HG03565 (cell line): ENCODE data around the gene ARSA.

Experiments
- ATAC-seq: cut with Tn5 transposase; IDR thresholded peaks from one replicate; pipeline ENCODE4 v1.9.1; 2021; ENCODE audit warnings: mild to moderate bottlenecking, moderate library complexity; ENCODE audit not compliant: unreplicated experiment

Gene ARSA

GRCh38 chr22:50606165-50606945, 21.6 kb downstream of the ARSA start:
- ATAC-seq, result no peak

- no peak for ATAC-seq
These were observed 22.3 kb downstream of the ARSA start for GRCh38 chr22:50605613-50606074.

GRCh38 chr22:50605002-50605612, 22.8 kb downstream of the ARSA start:
- ATAC-seq, result no peak

DNA sequence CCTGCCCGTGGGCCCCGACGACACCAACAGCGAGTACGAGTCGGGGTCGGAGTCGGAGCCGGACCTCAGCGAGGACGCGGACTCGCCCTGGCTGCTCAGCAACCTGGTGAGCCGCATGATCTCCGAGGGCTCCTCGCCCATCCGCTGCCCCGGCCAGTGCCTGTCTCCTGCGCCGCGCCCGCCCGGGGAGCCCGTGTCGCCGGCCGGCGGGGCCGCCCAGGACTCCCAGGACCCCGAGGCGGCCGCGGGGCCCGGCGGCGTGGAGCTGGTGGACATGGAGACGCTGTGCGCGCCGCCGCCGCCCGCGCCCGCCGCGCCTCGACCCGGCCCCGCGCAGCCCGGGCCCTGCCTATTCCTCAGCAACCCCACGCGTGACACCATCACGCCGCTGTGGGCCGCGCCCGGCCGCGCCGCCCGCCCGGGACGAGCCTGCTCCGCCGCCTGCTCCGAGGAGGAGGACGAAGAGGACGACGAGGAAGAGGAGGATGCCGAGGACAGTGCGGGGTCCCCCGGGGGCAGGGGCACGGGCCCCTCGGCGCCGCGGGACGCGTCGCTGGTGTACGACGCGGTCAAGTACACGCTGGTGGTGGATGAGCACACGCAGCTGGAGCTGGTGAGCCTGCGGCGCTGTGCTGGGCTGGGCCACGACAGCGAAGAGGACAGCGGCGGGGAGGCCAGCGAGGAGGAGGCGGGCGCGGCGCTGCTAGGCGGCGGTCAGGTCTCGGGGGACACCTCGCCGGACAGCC, 23.5 kb downstream of the ARSA start:
- no peak for ATAC-seq

- ATAC-seq, result no peak
These were observed 24.3 kb downstream of the ARSA start for GRCh38 chr22:50603511-50604255.

DNA sequence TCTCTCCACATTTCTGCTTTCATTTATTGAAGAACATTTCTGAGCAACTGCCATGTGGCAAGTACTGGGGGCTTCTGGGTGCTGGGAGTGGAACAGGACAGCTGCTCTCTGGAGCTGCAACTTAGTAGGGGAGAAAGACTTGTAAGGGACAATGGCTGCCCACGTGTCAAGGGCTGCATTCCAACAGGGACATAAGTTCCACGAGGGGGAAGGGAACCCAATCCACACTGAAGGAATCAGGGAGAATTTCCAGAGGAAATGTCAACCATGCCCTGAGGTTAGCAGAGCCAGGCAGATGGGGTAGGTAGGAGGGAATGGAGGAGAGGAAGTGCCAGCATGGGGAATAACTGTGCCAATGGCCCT, 25.6 kb downstream of the ARSA start:
- no peak for ATAC-seq

DNA sequence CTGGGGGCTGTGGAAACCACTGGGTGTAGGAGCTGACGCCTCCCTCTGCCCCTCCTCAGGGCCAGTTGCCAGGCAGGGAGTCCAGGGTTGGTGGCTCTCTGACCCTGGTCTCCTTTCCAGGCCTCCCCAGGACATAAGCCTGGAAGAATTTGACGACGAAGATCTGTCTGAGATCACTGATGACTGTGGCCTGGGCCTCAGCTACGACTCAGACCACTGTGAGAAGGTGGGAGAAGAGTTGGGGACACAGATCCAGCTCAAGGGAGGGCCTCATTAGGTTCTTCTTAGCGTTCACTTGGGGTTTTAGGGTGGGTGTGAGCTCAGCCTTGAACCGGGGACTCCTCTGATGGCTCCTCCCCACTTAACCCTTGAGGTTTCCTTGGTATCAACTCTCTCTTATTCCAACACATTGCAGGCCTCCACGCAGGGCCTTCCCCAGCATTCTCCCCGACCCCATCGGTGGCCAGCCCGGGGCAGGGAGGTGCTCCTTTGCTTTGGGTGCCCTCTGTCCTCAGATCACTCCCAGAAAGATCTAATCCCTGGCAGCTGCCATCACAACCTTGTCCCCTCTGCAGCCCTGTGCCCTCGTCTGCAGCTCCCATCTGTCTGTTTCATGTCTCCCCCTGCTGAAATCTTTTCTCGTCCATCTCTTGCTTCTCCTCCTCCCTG, 26.1 kb downstream of the ARSA start:
- no peak for ATAC-seq

- ATAC-seq, result no peak
These were observed 26.8 kb downstream of the ARSA start for GRCh38 chr22:50600967-50601668.

- ATAC-seq, result no peak
These were observed 27.4 kb downstream of the ARSA start, which contains the start of gene MAPK8IP2 for GRCh38 chr22:50600538-50600937. Gene MAPK8IP2, plus strand, starts transcription at chr22:50600793. Its CDS starts 26 bp downstream, at chr22:50600819.

DNA sequence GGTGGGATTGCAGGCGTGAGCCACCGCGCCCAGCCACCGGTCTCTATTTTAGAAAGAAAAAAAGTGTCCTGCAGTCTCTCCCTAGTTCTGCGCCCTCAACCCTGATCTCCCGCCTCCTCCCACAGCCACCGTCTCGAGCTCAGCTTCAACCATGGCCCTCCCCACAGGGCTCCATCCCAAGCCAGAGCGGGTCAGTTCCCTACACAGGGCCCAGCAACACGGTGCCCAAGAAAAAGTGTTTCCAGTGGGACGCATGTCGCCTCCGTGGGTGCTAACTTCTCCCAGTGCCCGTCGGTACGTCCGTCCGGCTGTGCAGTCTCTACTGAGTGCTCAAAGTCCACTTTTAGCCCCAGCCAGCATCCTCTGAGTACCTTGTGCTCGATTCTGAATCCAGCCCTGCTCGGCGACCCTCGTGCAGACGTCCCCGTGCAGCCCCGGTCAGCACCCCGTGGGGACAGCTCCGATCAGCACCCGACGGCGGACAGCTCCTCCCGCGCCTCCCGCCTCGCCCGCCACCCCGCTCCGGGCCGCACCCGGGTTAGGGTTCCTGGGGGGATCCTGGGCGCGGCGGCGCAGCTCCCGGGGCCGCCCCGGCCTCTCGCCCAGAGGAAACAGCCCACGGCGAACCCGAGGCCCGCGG, 28.0 kb downstream of the ARSA start:
- ATAC-seq, result no peak

GRCh38 chr22:50597097-50597496, 30.9 kb downstream of the ARSA start:
- ATAC-seq, result no peak

- ATAC-seq, result no peak
These were observed 32.8 kb downstream of the ARSA start for GRCh38 chr22:50595189-50595588.

GRCh38 chr22:50587407-50587806, 40.5 kb downstream of the ARSA start:
- ATAC-seq, result no peak

- no peak for ATAC-seq
These were observed 41.5 kb downstream of the ARSA start for GRCh38 chr22:50586416-50586815.

- ATAC-seq, result no peak
These were observed 42.2 kb downstream of the ARSA start for GRCh38 chr22:50585781-50586180.

GRCh38 chr22:50585238-50585637, 42.7 kb downstream of the ARSA start:
- ATAC-seq, result no peak

DNA sequence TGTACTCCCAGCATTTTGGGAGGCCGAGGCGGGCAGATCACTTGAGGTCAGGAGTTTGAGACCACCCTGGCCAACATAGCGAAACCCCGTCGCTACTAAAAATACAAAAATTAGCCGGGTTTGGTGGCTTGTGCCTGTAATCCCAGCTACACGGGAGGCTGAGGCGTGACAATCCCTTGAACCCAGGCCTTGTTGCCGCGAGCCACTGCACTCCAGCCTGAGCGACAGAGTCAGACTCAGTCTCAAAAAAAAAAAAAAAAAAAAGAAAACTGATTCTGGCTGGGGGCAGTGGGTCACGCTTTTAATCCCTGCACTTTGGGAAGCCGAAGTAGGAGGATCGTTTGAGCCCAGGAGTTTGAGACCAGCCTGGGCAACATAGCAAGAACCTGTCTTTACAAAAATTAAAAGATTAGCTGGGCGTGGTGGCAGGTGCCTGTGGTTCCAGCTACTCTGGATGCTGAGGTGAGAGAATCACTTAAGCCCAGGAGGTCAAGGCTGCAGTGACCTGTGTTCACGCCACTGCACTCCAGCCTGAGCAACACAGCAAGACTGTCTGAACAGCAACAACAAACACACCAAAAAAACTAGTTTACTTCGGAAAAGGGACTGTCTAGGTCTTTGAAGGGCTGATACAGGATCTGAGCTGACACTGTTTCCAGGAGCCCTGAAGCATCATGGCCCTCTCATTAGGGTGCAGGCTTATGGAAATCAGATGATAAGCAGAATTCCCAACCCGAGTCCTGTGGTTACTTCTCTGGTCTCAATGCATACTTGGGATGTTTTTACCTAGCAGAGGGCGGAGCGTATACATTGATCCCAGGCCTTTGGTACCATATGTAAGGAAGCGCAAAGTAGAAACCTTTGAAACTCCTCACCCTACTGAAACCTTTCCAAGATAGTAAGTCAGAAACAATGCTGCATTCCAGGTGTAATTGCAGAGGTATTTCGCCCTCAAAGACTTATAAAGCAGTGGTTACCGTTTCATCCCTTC, 43.6 kb downstream of the ARSA start:
- ATAC-seq, result no peak

- peak; percentile 23 for ATAC-seq
These were observed 44.6 kb downstream of the ARSA start for GRCh38 chr22:50583294-50583861.
